Measurements from ENCODE around the gene CUX1. TPM values are rescaled to one million over a fixed set of nuclear protein-coding genes. Genes with fewer than 3 reads are reported as not detected.
"Not testable (repeated sequence)": the region's sequence is repeated elsewhere in the genome, so short reads cannot be mapped to it uniquely, and the experiment has no call there.

CUX1 gene
- total RNA-seq, 1 donor from 2014 or later: 156 TPM

GRCh38 chr7:102319671-102320070 is 502.2 kb downstream of the CUX1 start:
- ATAC-seq (no peak), DNase-seq (ENCODE audit: low spot score) (no peak)
- intact Hi-C loops (cut with DNase I): no loop called here

GRCh38 chr7:102320181-102320580 is 502.8 kb downstream of the CUX1 start:
- DNase-seq (ENCODE audit: low spot score) (no peak), ATAC-seq (no peak)
- intact Hi-C loops (cut with DNase I): no loop called here

- no peak for ATAC-seq
- DNase-seq (ENCODE audit: low spot score): no peak
- intact Hi-C loops (cut with DNase I): no loop called here
Observed at GRCh38 chr7:102320601-102321350, 503.4 kb downstream of the CUX1 start.

GRCh38 chr7:102321351-102322201 is 504.1 kb downstream of the CUX1 start:
- intact Hi-C loops (cut with DNase I): no loop called here
- ATAC-seq (no peak), DNase-seq (ENCODE audit: low spot score) (no peak)

- ATAC-seq: no peak
Observed at GRCh38 chr7:102322202-102322715, 504.8 kb downstream of the CUX1 start.

GRCh38 chr7:102323914-102324195 is 506.4 kb downstream of the CUX1 start:
- DNase-seq (ENCODE audit: low spot score) (no peak), ATAC-seq (no peak)
- intact Hi-C loops (cut with DNase I): no loop called here

More at GRCh38 chr7:102322202-102322715, 504.8 kb downstream of the CUX1 start:
- DNase-seq (ENCODE audit: low spot score): no peak
- intact Hi-C loops (cut with DNase I): no loop called here

DNA sequence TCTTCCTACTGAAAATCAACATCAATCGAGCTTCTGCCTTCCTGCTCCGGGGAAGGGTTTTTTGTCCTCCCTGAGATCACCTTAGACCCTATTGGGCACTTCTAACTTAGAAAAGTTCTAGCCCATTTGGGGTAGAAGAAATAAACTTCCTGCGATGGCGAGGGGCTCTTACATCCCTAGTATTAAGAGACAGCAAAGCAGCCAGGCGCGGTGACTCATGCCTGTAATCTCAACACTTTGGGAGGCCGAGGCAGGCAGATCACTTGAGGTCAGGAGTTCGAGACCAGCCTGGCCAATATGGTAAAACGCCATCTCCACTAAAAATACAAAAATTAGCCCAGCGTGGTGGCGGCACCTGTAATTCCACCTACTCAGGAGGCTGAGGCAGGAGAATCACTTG is 507.7 kb downstream of the CUX1 start:
- ATAC-seq; intact Hi-C loops (cut with DNase I); DNase-seq (ENCODE audit: low spot score): not testable (repeated sequence)

- DNase-seq (ENCODE audit: low spot score) (no peak), ATAC-seq (no peak)
- intact Hi-C loops (cut with DNase I): no loop called here
Observed at GRCh38 chr7:102326157-102326889, 508.9 kb downstream of the CUX1 start.

DNA sequence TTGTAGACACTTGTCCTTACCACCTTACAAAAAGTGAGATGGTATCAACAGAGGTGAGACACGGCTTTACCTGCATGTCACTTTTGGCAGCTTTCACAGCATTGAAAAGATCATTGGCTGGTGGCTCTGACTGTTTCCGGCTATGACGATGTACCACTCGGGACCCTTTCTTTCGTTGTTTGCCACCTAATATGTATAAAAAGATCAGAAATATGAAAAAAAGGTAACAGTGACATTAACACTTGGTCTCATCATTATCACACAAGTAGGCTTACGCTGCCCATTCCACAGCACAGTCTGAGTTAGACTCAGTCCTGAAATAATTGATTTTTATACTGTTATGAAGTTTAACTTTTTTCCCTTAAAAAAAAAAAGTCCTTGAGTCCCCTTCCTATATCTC is 509.8 kb downstream of the CUX1 start:
- ATAC-seq; DNase-seq (ENCODE audit: low spot score); intact Hi-C loops (cut with DNase I): not testable (repeated sequence)

GRCh38 chr7:102328863-102329262 is 511.4 kb downstream of the CUX1 start:
- intact Hi-C loops (cut with DNase I); ATAC-seq; DNase-seq (ENCODE audit: low spot score): not testable (repeated sequence)

DNA sequence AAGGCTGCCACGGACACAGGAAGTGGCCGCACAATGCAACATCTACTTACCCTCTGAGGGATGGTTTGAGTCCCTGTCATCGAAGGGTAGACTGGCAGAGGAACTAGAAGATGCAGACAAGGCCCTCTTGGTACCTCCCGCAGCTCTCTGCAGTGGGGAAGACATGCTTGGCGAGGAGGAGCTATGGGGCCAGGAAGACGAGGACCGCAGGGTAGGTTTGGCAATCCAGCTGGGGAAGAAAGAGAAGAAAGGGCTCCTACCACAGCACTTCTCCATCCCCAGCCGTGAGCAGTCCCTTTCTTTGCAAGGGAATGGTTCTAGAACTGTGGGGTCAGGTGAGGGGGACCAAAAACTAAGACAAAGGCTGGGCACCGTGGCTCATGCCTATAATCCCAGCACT is 511.9 kb downstream of the CUX1 start:
- ATAC-seq; DNase-seq (ENCODE audit: low spot score); intact Hi-C loops (cut with DNase I): not testable (repeated sequence)

GRCh38 chr7:102330666-102331460 is 513.4 kb downstream of the CUX1 start:
- intact Hi-C loops (cut with DNase I); DNase-seq (ENCODE audit: low spot score); ATAC-seq: not testable (repeated sequence)

Small RNA genes within 50 kb of the gene (microRNA-seq; reads per million reads assigned to microRNA genes)
- gene MIR4285: not detected

Other genes with a start within 250 kb of the CUX1 start
- gene MYL10, start 188.3 kb upstream of the CUX1 start, total RNA-seq: not detected

Measured in sciatic nerve (tissue), 2 donors.